Right ventricle myocardium superior (tissue), 1 donor: ENCODE data around the gene APOBR. TPM values are rescaled to one million over a fixed set of nuclear protein-coding genes. Genes with fewer than 3 reads are reported as not detected.
A peak's percentile ranks its signal among the peaks of the same experiment; 100 is the strongest.
"Not testable (repeated sequence)": the region's sequence is repeated elsewhere in the genome, so short reads cannot be mapped to it uniquely, and the experiment has no call there.

Source experiments
- ATAC-seq: fragments of 200-7000 bp; cut with Tn5 transposase; one replicate; pipeline ENCODE4 v1.9.1; 2020; ENCODE audit warnings: mild to moderate bottlenecking; ENCODE audit not compliant: poor library complexity
- DNase-seq: peaks from one replicate; pipeline ENCODE4 v3.0.0-alpha.2; 2020
- intact Hi-C: fragments of 100-400 bp; cut with DNase I; formaldehyde crosslinking; loops from one replicate; pipeline ENCODE4 v1.11.2; 2022
- total RNA-seq: library from RNA; stranded (reverse); fragmentation: NEBNext Ultra II Directional; extraction: Animal tissue kit (Norgen Biotek cat#: 25700); gene quantifications from one replicate; pipeline ENCODE4 v1.2.1, GENCODE V29; 2021
- donor health status: DM: no; HTN: yes; CAD: no; lungs with severe emphysema.

APOBR gene
- total RNA-seq, 1 donor from 2014 or later, result 0.48 TPM

DNA sequence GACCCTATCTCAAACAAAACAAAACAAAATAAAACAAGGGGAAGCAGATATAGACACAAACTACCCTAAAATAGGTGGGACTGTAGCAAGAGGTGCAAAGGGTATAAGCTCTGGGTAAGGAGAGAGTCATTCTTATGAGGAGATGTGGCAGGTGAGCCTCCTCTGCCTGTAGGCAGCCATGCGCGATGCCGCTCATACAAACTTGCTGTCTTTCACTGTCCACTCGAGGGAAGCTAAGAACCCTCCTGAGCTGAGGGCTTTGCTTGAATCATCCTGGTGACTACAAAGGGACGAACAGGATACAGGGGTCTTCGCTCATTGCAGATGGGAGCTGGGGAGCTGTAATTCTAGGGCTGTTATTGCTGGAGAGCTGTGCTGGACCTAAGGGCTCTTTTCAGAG, 27.0 kb downstream of the APOBR start:
- ATAC-seq, result no peak
- intact Hi-C loops, result no loop called here
- DNase-seq, result no peak

- intact Hi-C loops, result no loop called here
- DNase-seq, result no peak
- ATAC-seq, result no peak
Measured at GRCh38 chr16:28522792-28523191, 28.3 kb downstream of the APOBR start.

GRCh38 chr16:28524681-28525171, 30.3 kb downstream of the APOBR start:
- ATAC-seq (no peak), DNase-seq (no peak)
- intact Hi-C loops, result no loop called here

GRCh38 chr16:28526201-28527099, 32.0 kb downstream of the APOBR start:
- ATAC-seq, result no peak
- no peak for DNase-seq
- intact Hi-C loops, result no loop called here

DNA sequence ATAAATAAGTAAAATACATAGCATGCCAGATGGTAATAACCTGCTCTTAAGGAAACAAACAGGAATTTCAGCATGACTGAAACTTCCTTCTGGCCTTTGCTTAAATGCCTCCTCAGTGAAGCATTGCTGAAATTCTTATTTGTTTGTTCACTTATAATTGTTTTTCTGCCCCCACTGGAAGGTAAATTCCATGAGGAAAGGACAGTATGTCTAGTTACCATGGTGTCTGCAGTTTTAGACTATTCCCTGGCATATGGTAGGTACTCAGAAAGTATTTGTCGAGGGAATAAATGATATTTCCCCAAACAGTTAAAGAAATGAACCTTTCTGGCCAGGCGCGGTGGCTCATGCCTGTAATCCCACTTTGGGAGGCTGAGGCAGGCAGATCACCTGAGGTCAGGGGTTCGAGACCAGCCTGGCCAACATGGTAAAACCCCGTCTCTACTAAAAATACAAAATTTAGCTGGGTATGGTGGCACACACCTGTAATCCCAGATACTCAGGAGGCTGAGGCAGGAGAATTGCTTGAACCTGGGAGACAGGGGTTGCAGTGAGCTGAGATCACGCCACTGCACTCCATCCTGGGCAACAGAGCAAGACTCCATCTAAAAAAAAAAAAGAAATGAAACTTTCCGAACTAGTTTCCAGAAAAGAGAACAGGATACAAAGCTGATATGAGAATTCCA, 32.8 kb downstream of the APOBR start:
- DNase-seq, intact Hi-C loops, ATAC-seq: not testable (repeated sequence)

DNA sequence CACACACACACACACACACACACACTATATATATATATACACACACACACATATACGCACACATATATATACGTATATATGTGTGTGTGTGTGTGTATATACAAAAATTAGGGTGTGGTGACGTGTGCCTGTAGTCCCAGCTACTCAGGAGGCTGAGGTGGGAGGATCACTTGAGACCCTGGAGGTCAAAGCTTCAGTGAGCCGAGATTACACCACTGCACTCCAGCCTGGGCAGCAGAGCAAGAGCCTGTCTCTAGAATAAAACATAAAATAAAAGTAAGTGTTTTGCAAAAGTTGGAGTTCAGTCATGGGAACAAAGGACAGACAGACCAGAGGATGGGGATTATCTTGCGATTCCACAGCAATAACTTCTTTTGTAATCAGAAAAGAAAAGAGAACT, 33.5 kb downstream of the APOBR start:
- ATAC-seq (no peak), DNase-seq (no peak)
- intact Hi-C loops, result no loop called here

- ATAC-seq (no peak), DNase-seq (no peak)
- intact Hi-C loops, result no loop called here
Measured at GRCh38 chr16:28528463-28528867, 34.0 kb downstream of the APOBR start.

DNA sequence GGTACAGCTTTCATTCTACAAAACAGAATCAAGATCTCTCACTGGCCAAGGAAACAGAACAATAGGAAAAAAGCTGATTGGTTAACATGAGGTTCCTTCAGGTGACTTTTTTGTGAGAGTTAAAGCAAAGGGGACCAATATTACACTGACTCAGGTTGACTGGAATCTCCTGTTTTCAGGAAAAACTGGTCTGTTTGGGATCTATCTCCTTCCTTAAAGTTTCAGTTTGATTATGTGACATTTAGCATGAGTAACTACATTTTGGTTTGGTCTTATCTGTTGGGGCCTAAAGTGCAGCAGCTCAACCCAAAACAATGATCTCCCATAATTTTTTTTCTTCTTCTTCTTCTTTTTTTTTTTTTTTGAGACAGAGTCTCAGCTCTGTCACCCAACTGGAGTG, 34.7 kb downstream of the APOBR start:
- DNase-seq, result no peak
- no peak for ATAC-seq
- intact Hi-C loops, result no loop called here

GRCh38 chr16:28531777-28532744, 37.6 kb downstream of the APOBR start:
- ATAC-seq (peak; percentile 94), DNase-seq (peak; percentile 92)
- intact Hi-C loops, result no loop called here

- ATAC-seq, result no peak
- no peak for DNase-seq
- intact Hi-C loops, result no loop called here
Measured at GRCh38 chr16:28532940-28533647, 38.7 kb downstream of the APOBR start.

DNA sequence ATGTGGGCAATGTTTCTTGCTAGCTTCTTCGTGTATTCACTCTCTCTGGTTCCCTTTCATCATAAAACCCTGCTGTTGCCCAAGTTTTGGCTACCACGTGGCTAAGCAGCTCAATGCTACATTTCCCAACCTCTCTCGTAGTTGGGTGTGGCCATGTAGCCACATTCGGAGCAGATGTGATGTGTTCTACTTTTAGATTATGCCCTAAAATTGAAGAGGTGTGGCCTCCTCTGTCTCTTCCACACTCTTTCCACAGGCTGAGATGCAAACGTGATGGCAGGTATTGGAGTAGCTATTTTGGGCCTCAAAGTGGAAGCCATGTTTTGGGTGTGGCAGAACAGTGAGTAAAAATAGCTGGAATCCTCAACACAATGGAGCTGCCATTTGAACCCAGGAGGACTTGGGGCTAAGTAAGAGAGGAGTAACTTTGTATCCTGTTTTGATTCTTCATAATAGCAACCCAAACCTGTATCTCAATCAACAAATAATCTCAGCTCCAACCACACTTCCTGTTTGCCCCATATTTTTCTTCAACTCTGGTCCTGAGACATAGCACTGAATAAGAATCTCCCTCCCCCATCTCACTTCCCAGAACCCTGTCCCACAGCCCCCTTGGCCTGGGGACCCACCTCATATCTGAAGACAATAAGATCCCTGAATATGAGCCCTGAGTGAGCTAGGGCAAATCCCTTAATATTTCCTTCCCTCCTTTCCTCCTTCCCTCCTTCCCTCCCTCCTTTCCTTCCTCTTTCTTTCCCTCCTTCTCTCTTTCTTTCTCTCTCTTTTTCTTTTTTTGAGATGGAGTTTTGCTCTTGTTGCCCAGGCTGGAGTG, 40.3 kb downstream of the APOBR start:
- DNase-seq, result peak; percentile 53
- peak; percentile 3 for ATAC-seq
- intact Hi-C loops, result loop anchor here (5.0 kb wide), 1 partner anchor 42 kb away; the partner anchor contains the start of genes APOBR and CLN3

DNA sequence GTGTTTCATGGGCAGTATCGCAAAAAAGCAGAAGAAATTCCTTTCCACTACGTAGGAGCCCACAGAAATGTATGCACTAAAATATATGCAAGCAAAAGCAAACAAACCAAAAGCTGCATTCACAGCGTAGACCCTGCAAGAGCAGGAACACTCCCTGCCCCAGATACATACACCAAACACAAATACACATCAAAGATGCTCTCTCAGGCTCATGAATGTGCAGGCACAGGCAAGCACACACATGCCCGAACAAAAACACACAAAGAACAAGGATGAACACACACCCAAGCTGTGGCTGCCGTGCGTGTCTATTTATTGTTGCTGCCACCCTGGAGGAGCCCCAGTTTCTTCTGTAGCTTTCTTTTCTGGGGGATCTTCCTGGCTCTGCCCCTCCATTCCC, 42.6 kb downstream of the APOBR start:
- ATAC-seq, result no peak
- intact Hi-C loops, result loop anchor here (5.0 kb wide), 1 partner anchor 45 kb away; the partner anchor contains the start of genes APOBR and CLN3
- no peak for DNase-seq

- ATAC-seq, result no peak
- intact Hi-C loops, result loop anchor here (5.0 kb wide), 1 partner anchor 46 kb away; the partner anchor contains the start of genes APOBR and CLN3
Measured at GRCh38 chr16:28537964-28538732, 43.7 kb downstream of the APOBR start.

DNA sequence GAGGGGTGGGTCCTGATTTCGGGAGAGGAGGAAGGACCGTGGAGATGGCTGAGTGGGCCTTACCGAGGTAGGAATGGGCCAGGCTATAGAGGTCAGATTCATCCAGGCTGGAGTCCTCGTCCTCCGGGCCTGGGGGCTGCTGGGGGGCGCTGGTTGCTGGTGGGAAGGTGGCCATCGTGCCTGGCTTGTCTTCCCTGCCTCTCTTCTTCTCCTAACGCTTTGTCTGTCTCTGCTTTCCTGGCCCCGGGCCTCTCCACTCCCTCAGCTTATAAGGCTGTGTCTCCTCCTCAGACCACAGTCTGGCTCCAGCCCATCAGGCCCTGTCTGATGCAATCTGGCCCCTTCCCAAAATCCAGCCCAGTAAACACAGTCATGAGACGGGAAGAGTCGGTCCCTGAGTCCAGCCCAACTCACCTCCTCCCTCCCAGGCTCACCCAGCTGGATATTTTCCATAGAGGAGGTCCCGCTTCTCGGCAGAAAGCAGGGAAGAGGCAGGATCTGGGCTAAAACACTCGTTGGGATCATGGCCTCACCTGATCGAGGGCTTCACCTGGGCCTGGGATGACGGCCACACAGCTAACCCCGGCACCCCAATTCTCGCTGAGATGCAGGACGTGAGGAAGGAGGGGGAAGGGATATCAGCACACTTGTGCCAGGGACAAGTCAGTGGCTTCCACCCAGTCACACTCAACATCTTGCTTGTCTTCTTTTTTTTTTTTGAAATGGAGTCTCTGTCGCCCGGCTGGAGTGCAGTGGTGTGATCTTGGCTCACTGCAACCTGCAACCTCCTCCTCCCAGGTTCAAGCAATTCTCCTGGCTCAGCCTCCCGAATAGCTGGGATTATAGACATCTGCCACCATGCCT, 44.5 kb downstream of the APOBR start, which contains the start of gene NUPR1:
Gene NUPR1, minus strand, starts transcription at position 242 of the 864 bp plus-strand sequence. Its CDS starts 67 bp downstream, at position 175.
- intact Hi-C loops, result loop anchor here (5.0 kb wide), 1 partner anchor 47 kb away; the partner anchor contains the start of genes APOBR and CLN3
- ATAC-seq (peak; percentile 98), DNase-seq (peak; percentile 94)

More at GRCh38 chr16:28537964-28538732, 43.7 kb downstream of the APOBR start:
- peak; percentile 43 for DNase-seq

DNA sequence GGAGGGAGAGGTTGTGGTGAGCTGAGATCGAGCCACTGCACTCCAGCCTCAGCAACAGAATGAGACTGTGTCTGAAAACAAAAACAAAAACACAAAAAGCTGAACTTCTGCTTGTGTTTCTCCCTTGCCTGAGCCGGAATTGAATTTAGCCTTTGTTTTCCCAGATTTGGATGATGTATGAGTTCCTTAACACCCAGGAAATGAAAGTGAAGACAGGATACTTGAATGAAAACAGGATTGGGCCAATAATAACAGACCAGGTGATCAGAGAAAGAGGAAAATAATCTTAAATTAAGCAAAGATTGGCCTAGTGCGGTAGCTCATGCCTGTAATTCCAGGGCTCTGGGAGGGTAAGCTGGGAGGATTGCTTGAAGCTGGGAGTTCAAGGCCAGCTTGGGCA, 45.9 kb downstream of the APOBR start:
- DNase-seq, result no peak
- intact Hi-C loops, result no loop called here
- ATAC-seq, result no peak
